NCI-H128 (cell line): ENCODE measurements around the gene CNOT2.

Source experiments
- DNase-seq: peaks from one replicate; lab custom pipeline; 2025; ENCODE audit not compliant: unreplicated experiment; lab: John Stamatoyannopoulos, UW

CNOT2 gene, protein sequence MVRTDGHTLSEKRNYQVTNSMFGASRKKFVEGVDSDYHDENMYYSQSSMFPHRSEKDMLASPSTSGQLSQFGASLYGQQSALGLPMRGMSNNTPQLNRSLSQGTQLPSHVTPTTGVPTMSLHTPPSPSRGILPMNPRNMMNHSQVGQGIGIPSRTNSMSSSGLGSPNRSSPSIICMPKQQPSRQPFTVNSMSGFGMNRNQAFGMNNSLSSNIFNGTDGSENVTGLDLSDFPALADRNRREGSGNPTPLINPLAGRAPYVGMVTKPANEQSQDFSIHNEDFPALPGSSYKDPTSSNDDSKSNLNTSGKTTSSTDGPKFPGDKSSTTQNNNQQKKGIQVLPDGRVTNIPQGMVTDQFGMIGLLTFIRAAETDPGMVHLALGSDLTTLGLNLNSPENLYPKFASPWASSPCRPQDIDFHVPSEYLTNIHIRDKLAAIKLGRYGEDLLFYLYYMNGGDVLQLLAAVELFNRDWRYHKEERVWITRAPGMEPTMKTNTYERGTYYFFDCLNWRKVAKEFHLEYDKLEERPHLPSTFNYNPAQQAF

DNA sequence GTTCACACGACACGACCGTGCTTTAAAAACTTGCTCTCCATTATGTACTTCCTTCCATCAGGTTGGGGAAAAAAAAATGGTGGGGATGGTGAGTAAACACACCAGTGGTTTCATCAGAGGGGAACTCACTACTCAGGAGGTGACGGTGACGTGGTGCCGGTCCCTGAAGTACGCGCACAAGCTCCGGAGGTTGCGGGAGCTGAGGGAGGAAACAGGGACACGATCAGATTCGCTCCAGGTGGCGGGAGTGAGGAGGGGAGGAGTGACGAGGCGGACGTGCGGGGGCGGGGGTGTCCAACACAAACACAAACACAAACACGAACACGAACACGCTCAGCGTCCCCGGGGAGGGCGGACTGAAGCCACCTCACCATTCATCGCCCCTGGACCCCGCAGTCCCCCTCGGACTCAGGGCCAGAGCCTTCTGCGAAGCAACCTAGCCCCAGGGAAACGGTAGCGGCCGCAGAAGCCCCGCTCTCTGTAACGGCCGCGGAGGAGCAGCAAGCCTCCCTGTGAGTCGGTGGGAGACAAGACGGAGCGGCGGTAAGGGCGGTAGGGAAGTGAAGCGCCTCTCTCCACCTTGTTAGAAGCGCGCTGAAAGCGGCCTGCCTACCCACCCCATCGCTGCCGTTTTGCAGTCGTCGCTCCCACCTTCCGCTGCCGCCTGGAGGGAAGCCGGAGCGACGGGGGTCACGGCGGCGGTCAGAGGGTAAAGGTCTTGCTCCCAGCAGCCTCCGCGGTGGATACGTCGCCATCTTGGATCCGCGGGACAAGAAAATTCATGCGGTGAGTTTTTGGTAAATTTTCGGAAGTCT is at the start of gene CNOT2:
TSS of gene CNOT2 (plus strand) at position 739 of the 815 bp plus-strand sequence. CDS start 34,794 bp downstream, outside the sequence.
- peak; percentile 77 for DNase-seq

DNA sequence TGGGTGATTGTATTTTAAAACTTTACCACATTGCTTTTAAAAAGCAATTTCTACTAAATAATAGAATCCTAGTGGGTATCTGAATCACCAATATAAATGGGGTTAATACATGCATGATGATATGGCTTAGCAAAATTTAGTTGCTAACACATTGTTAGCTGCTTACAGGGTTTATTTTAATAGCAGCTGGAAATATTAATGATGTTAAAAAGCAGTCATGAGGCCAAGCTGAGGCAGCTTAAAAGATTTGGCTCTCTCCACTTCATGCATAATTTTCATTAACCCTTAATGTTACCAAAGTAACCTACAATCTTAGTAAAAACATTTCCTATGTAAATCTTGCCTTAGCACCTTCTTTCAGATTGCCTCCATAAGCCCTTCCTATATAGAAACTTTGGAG is 49.2 kb upstream of the CNOT2 start:
- DNase-seq: no peak

DNA sequence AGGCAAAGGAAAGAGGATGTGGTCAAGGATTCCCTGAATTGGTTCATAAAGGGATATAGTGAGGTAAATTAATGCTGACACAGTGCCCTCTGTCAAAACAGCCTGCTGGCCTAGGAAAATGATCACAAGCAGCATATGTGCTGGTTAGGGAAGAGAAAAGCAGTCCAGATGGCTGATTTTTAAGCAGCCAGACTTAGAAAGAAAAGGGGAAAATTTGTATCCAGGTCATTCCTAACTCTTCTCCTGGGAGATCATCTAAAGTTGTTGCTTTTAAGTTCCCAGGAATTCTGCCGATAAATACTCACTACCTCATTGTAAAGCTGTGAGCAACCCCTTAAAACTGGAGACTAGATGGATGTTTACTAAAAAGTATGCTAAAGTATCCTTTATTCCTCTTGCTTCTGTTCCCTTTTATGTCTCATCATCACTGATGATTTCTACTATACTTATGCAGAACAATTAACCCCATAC is 46.4 kb upstream of the CNOT2 start:
- no peak for DNase-seq

DNA sequence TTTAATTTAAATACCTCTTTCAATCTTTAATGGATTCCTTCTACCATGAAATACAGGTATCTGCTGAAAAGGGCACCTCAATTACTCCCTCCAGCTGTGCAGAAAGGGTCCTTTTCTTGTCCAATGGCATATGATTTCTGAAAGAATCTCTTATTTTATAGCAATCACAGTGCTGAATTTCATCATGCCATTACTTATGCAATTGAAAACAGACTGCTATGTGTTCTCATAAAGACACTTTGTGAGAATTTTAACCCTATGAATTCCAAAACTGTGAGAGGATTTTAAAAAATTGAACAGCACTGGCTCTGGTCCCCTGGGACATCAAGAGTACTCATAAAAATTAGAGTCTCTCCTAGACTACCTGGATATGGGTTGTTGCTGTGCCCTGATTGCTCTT is 45.9 kb upstream of the CNOT2 start:
- no peak for DNase-seq

DNA sequence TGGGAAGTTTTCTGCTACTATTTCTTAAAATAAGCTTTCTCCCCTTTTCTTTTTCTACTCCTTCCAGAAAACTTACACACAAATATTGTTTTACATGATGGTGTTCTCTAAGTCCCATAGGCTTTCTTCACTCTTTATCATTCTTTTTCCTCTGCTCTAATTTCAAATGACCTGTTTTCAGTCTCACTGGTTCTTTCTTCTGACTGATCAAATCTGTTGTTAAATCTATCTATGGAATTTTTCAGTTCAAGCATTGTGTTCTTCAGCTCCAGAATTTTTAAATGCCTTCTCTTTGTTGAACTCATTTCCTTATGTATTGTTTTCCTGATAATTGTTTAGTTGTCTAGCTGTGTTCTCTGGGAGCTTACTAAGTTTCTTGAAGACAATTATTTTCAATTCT is 29.5 kb upstream of the CNOT2 start:
- DNase-seq: no peak

DNA sequence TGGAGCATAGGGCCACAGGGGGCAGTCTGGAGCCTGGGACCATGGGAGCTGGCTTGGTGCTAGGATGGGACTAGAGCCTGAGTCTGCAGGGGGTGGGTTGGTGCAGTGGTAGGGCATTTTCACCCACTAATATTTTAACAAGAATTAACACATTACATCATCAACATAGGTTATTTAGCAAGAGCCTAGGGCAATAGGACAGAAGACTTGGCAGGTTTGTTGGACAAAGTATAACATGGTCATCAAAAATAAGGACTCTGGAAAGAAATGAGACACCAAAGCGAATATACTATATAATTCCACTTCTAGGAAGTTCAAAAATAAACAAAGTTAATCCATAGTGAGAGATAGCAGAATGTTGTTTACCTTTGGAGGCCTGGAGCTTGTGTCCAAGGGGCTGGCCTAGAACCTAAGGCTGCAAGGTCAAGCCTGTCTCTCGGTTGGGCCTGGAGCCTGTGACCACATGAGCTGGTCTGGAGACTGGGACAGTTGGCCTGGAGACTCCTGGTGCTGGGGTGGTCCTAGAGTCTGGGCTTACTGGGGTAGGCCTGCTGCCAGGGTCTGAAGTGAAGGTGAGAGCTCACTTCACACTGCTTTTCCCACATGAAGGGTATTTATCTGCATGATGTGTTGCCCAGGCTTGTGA is 28.1 kb upstream of the CNOT2 start:
- DNase-seq: no peak

DNA sequence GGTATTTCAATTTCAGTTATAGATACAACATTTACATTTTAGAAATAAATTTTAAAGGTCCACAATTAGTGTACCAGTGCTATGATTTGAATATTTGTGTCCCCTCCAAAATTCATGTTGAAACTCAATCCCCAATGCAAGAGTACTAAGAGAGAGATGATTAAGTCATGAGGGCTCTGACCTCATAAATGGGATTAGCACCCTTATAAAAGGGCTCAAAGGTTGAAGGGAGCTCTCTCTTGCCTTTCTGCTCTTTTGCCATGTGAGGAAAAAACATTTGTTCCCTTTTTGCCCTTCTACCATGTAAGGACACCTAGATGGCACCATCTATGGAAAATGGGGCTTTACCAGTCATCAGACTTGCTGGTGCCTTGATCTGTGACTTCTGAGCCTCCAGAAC is 25.8 kb upstream of the CNOT2 start:
- no peak for DNase-seq

DNA sequence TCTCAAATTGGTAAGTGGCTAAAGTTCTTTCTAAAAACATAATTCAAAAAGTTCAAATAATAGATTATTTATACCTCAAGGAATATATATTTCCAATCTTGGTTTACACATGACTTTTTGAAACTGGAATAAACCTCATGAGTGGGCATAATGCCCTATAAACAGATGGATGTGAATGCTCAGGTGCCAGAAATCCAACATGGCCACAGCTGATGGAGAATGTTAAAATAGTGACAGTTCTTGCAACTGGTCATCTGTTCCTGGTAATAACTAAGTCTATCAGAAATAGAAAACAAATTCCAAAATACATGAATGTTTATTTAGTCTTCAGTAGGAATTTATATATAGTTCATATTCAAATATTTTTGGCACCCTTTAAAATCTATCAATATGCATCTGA is 21.6 kb upstream of the CNOT2 start:
- no peak for DNase-seq

DNA sequence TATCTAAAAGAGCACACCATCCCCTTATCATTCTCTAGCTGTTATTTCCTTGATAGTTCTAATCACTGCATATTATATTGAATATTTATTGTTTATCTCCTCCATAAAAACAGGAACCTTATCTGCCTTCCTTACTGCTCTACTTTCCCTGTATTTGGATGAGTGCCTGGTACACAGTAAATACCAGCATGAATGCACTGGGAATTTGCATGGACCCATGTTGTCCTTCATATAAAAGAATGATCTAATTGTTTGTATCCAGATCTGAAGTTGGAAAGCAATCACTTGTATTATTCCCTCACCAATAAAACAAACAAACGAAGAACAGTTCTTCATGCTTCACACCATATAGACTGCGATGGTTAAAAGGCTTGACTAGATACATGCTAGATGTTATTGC is 15.3 kb upstream of the CNOT2 start:
- DNase-seq: no peak

DNA sequence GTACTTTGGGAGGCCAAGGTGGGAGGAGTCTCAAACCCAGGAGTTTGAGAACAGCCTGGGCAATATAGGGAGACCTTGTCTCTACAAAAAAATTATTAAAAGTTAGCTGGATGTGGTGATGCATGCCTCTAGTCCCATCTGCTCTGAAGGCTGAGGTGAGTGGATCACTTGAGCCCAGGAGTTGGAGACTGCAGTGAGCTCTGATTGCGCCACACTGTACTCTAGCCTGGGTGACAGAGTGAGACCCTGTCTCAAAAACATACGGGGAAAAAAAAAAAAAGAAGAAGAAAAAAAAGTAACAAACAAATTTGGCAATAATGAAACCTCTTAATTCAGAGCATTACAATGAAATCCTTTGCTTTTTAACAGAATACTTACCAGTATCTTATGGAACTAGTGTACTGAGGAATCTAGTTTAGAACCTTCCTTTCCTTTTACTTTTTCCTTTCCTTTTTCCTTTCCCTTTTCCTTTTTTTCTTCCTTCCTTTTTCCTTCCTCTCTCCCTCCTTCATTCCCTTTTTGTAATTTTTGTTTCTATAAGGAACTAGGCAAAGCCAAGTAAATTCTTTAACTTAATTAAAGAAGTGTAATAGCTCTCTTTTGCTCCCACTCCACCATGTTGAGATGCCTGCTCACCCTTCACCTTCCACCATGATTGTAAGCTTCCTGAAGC is 12.2 kb upstream of the CNOT2 start:
- DNase-seq: no peak

DNA sequence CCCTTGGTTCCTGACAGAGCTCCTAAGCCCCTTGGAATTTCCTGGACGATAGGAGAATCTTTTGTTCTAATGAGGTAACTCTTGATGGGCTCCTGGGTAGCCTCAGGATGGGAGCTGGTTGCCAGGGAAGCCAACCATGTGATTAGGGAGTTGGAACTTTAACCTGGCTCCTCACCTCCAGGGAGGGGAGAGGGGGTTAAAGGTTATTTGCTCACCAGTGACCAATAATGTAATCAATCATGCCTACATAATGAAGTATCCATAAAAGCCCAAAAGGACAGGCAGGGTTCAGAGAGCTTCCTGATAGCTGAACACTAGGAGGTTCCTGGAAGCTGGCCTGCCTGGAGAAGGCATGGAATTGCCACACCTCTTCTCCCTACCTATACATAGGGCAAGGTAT is 6.2 kb upstream of the CNOT2 start:
- no peak for DNase-seq

DNA sequence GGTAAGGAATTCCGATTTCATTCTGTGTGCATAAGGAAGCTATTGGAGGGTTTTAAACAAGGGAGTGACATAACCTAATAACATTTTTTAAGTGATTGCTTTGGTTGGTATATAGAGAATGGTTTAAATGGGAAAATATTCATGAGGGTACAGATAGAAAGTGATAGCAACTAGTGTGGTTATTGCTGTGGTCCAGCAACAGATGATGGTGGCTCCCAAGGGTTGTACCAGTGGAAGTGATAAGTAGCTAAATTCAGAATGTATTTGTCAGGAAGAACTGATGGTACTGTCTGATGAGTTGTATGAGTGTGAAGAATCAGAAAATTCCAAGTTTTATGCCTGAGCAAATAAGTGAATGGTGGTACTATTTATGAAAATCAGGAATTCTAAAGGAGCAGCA is 2.6 kb upstream of the CNOT2 start:
- DNase-seq: no peak

DNA sequence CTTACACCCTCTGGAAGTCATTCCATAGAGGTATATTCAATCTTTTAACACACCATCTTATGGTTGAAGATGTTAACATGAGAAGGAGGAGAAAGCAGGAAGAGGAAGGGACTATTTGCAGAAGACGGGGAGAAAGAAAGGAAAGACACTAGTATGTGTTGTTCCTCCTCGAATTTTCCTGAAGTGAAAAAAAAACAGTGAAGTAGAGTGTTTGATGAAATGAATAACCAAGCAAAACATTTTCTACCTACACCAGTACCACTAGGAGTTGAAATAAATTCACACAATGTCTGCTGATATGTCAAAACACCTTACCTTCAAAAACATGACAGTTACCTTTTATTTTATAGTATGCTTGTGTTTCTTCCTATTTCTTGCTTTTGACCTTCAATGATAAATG is 1.4 kb upstream of the CNOT2 start:
- DNase-seq: no peak

DNA sequence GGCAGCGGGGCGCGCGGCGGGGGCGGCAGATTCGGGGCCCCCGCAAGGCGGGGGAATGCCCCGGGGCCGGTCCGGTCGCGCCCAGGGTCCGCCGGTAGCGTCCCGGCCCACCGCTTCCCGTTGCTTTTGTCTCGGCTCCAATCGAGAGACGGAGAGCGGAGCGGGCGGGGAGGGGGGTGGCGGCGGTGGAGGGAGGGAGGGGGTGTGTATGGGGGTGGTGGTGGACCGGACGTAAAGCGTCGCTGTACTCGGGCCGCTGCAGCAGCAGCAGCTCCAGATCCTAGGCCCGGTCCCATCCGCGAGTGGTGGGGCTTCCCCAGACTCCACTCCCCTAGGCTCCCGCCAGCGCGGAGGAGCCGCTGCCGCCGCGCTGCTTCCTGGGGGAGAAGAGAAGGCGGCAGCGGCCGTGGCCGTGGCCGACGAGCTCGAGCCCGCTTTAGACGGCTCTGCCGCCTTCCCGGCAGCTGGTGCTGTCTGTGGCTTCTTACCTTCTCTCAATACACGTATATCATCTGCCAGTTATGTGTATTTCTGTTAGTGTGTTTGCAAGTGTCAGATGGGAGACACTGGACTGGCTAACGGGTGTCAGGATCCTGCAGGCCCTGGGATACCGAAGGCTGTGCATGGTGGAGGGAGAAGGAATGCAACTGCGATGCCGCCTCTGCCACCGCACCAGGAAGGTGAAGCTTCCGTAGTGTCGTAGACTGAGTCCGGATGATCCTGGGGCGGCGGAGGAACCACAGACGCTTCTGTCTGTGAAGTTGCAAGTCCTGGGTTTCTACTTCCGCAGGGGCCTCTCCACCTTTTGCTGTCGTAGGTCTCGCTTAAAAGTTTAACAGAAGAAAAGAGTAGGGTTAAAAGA is 508 bp downstream of the CNOT2 start:
- DNase-seq: no peak

DNA sequence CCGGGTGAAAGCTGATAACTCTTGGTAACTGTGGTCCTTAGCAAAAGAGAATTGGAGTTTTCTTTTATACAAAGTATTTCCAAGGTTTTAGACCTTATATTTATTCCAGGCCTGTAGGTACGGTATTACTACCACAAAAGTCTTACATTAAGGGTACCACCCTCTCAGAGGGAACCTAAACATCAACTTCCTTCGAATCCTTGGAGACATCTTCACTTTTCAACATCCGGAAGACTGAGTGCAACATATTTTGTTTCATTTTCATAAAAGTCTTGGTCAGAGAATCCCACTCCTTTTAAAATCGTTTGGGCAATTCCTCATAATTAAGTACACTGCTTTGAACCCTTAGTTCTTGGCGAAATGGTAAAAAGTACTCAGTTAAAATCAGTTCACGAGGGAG is 1.2 kb downstream of the CNOT2 start:
- no peak for DNase-seq

DNA sequence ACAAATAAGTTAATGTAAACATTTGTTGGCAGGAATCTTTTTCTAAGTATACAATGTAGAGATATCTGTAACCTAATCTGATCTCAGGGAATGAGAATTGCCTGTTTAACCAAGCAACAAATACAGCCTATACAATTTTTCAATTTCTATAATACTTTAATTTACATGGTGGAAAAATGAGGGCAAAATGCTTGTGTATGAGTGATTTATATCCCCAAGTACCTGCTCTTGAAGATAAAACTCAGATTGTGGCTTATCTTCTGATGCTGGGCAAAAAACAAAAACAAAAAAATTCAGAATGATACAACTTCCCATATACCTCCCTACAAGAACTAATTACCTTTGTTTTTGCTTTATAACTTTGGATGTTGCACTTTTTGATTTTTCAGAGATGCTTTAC is 2.2 kb downstream of the CNOT2 start:
- DNase-seq: no peak

DNA sequence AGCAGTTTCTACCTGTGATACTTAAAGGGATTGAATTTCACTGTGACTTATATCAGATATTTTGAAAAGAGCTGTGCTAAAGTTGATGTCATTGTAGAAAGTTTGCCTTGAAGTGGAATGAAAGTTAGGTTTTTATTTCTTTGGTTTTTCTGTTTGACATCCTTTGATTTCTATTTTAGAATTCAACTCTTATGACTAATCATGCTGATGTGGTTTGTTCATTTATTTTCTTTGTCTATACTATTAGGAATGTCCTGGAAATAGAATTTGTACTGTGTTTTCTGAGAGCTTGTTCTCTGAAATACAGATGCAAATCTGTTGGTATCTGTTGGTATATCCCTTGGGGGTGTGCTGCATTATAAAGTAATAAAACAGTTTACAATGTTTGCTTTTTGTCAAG is 3.3 kb downstream of the CNOT2 start:
- no peak for DNase-seq

DNA sequence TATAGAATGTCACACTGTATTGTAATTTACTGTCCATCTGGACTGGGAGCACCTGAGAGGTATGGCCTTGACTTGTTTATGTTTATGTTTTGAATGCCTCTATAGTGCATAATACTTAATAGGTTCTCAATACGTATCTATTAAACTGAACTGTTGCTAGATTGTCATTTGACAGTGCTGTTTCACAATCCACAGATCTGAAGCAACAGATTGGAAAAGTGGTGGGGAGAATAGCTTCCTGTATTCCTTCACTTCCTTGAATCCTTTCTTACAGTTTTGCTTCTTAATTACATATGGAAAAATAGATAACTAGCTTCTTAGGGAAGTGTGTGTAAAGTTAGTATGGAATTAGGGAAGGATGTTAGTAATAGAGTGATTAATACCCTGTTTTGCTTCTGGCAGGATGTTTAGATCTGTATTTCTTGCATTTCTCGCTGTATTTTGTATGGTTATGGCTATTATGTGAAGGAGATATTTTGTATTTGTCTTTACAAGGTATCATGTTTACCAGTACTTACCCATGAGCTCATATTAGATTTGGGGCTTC is 4.5 kb downstream of the CNOT2 start:
- no peak for DNase-seq

DNA sequence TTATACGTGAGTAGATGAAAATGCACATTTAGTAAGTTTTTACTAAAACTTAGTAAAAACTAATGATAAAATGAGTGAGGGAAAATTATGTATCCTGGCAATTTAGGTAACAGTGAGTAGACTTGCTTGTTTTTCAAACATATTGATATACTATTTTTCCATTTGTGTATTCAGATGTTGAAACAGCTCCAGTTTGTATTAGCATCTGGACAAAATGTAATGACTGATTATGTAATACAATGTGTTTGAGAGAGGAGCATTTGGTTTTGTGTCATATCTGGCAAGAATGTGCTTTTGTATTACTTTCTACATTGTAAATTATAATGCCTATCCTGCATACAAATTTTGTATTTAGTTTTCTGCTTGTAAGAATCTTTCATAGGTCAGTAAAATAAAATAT is 5.6 kb downstream of the CNOT2 start:
- DNase-seq: no peak

DNA sequence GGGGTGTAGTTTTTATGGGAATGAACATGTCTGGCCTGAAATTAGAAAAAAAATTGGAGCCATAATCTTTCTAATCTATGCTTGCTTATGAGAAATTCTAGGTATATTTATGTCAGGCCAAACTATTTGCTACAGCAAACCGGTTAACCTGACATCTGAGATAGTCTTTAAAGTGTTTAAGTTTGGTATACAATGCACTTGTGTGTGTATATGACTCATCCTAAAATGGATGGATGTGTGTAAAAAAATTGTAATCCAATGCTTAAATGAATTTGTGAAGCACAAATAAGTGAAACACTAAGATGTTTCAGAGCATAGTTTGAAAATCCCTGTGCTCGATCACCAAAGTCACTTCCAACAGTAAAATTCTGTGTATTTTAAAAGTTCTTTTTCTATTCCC is 6.7 kb downstream of the CNOT2 start:
- no peak for DNase-seq
